GM11168 (cell line): ENCODE results near the gene KLHL22.
"Not testable (repeated sequence)": the region's sequence is repeated elsewhere in the genome, so short reads cannot be mapped to it uniquely, and the experiment has no call there.

Source experiments
- in situ Hi-C: fragments of 300-500 bp; cut with MboI; formaldehyde crosslinking; loops from one replicate; pipeline ENCODE4 v1.12.0; 2022; ENCODE audit warnings: low sequenced_read_pairs; ENCODE audit not compliant: unreplicated experiment

KLHL22 gene

DNA sequence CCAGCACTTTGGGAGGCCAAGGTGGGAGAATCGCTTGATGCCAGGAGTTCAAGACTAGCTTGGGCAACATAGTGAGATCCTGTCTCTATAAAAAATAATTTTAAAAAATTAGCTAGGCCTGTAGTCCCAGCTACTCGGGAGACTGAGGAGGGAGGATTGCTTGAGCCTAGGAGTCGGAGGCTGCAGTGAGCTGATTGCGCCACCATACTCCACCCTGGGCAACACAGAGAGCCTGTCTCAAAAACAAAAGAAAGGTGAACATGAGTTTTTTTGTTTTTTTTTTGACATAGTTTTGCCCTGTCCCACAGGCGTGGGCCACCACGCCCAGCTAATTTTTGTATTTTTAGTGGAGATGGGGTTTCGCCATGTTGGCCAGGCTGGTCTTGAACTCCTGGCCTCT, 29.5 kb upstream of the KLHL22 start:
- in situ Hi-C loops: no loop called here

DNA sequence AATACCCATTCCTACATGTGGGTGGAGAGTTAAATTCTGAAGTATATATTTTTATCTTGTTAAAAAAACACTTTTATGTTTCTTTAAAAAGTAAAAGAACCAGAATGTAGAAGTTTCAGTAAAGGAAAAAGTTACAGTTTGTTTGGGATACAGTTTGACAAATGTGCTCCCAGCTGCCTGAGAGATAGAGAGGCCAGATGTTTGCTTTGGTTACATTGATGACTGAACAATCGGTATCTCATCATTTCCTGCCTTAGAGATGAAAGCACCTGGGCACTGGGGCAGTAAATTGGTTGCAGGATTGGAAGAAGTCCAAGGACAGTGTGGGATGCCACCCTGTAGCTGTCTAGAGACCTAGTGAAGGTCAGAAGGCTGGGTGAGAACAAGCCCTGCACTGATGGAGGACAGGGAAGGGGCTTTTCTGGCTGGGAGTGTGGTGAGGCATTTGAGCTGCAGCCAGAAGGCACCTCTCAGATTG, 28.4 kb upstream of the KLHL22 start:
- in situ Hi-C loops: no loop called here

DNA sequence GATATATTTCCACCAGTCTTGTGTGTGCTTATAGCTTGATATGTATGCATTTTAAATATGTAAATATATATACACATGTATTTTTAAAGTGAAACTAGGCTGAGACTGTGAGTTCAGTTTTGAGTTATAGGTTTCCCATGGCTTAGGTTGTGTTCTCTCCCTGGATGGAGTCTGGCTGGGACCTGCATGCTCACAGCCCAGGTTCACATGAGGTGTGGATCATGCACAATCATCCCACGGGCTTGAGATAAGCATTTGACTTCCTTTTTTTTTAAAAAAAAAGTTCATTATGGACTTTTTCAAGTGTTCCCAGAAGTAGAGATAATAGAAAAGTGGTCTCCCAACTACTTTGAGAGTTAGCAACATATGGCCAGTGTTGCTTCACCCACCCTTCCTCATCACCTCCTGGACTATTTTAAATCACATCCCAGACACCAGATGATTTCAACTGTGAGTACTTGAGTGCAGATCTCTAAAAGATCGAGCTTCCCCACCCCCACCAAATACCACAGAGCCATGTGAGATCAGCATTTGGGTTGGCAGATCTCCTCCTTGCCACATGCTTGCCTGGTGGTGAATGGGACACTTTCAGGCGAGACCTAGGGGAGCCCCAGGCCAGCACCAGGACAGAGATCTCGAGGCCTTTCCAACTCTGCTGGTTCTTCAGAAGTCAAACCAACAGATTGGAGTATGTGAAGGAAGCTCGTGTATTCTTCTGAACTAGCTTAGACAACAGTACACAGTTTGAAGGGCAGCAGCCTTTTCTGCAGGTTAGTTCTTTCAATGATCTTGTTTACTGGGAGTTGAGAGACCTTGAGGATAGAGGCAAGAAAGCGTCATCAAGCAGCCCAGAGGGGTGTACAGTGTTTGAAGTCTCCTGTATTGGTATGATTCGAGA, 27.7 kb upstream of the KLHL22 start:
- in situ Hi-C loops: no loop called here

DNA sequence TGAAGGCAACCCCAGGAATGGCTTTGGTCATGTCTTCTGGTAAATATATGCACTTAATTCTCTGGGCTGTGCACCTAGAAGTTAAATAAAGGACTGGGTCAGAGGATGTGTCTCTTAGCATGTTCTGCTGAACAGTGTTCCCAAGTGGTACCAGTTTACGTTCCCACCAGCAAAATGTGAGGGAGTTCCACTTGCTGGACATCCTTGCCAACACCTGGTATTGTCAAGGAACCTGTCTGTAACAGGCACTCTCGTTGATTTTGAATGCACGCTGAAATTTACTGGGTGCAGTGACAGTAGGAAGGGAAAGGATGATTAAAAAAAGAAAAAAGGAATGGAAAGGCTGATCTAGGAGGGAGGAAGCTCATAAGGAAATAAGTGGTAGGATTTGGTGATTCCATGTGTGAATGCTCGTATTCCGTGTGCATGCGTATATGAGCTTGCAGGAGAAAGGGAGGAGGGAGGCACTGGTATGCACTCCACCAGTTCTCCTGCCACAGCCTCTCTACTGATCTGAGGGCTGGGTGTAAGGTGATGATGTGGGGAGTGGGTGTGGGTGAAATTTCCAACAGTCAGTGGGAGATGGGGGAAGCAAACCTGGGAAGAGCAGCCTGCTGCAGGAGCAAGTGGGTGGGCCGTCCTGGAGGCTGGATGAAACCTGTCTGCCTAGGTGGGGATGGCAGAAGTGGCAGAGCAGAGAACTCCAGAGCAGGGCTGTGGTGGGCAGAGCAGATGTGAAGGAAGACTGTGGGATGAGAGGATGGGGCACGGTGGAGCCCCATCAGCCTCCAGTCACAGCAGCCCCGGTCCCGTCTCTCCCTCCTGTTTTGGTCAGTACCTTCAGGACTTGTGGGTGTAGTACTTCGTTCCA, 26.8 kb upstream of the KLHL22 start:
- in situ Hi-C loops: no loop called here

DNA sequence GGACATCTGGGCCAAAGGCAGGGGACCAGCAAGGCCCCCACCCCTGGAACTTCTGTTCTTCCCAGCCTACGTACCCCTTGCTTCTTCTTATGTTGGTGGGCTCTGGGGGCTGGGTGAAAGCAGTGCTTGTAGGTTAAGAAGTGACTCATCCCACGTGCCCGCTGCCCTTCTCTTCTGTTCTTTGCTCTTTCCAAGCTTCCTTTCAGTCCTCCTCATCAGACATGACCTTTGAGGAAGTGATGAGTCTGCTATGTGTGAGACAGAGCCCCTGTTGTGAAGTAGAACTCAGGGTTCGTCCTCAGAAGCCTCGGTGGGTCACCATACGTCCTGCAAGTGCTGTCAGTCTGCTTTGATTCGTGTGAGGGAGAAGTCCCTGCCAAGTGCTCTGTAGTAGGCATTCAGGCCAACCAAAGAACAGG, 24.5 kb upstream of the KLHL22 start:
- in situ Hi-C loops: no loop called here

DNA sequence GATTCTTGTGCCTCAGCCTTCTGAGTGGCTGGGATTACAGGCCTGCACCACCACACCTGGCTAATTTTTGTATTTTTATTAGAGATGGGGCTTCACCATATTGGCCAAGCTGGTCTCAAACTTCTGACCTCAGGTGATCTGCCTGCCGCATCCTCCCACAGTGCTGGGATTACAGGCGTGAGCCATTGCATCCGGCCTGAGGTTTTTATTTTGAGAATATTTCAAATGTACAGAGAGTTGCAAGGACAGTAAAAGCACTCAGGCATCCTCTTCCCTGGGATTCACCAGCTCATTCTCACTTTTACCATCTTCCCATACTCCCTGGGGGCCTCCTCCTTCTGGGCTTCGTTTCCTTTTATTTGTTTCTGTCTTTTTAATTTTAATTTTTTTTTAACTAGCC, 24.0 kb upstream of the KLHL22 start:
- in situ Hi-C loops: no loop called here

DNA sequence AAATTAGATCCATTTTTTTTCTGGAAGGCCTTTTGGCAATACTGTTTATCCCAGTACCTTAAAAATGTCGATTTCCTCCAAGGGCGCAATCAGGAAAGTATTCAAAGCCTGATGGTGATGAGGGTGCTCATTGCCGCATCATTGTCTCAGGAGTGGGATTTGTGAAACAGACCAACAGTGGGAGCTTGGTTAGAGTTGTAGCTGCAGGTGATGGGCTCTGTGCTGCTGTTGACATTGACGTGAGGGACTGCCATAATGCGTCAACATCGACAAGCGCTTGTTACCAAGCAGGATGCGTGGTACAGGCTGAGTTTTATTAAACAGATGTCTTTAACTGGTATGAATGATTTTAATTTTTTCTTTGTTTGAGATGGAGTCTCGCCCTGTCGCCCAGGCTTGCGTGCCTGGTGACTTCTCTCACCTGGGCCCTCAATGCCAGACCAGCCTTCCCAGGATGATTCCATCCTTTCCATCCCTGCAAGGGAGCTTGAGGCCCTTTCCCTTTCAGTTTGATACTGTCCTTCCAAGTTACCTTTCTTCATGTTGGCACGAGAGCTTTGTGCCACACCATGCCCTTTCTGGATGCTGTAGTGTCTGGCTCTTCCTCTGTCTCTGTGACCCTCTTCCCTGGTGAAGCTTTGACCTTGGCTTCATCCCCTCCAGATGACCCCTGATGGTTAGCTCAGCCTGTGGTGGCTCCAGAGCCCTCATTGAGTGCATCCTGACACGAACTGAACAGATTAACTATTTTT, 22.4 kb upstream of the KLHL22 start:
- in situ Hi-C loops: no loop called here

DNA sequence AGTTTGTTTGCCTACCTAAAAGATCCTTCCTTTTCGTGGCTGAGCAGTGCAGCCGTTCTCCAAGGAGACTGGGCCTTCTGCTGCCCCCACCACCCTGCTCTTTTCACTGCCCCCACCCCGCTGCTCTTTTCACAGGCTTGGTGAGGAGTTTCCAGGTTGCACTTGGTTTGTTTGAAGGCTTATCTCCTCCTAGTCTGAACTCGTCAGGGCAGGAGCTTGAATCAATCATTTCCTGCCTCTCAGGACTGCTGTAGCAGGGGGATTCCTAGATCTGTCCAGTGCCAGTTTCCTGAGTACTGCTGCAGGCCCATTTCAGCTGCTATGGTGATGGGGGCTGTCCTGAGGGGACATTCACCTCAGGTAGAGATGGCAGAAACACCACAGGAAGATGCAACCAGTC, 21.8 kb upstream of the KLHL22 start:
- in situ Hi-C loops: no loop called here

DNA sequence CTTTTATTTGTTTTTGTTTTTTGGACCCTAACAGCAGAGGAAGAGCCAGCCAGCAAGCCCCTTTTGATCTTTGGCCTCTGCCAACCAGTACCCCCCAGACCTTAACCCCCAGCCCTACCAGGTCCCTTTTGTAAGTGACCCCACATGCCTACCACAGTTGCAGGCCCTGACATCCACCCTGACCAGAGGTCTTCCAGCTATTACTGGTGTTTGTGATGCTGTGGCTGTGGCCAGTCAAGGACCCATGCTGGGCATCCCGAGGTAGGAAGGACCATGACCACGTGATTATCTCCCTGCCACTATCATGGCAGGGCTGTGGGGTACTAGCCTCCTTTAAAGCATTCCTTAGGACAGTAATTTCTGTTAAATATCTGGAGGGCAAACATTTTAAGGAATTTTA, 20.8 kb upstream of the KLHL22 start:
- in situ Hi-C loops: no loop called here

DNA sequence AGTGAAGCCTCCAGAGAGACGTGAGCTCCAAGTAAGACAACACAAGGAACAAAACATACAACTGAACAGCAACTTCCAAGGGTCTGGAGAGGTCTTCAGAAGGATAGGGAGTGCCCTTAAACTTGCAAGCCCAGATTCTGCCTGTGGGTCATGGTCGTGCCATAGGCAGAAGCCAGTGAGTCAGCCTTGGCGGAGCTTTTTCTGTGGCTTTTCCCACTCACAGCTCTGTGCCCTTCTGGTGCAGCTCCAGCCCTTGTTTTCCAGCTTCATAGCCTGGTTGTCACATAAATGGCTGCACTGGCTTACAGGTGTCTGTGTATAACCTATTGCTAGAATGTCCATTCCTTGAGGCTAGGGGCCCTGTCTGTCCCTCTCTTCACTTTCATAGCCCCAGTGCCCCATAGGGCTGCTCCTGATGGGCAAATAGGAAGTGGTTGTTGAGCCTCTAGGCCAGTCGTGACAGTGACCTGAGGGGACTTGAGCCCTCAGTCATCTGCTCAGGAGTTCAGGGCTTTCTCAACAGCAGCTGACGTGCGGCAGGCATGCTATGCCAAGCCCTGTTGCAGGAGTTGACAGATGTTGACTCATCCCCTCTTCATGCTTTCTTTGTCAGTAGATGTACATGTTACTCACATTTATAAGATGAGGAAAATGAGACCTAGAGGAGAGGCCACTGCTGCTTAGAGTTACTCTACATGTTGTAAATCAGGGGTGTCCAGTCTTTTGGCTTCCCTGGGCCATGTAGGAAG, 19.2 kb upstream of the KLHL22 start:
- in situ Hi-C loops: no loop called here

DNA sequence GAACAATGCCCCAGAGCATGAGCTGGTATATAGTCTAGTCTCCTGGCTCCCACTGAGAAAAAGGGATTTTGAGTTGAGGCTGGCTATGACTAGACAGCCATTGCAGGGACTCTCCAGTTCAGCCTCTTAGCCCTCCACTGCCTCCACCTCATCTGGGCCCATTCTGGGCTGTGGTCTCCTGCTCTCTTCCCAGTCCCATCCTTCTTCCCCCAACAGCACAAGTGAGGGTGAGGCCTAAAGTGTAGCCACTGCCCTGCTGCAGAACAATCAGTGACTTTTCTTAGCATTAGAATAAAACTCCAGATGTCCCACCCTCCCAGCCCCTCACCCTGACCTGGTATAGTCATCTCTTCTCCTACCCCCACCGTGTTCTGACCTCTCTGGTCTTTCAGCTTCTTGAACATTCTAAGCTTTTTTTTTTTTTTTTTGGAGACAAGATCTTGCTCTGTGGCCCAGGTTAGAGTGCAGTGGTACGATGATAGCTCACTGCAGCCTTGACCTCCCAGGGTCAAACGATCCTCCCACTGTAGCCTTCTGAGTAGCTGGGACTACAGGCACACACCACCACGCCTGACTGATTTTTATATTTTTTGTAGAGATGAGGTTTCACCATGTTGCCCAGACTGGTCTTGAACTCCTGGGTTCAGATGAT, 16.1 kb upstream of the KLHL22 start:
- in situ Hi-C loops: no loop called here

DNA sequence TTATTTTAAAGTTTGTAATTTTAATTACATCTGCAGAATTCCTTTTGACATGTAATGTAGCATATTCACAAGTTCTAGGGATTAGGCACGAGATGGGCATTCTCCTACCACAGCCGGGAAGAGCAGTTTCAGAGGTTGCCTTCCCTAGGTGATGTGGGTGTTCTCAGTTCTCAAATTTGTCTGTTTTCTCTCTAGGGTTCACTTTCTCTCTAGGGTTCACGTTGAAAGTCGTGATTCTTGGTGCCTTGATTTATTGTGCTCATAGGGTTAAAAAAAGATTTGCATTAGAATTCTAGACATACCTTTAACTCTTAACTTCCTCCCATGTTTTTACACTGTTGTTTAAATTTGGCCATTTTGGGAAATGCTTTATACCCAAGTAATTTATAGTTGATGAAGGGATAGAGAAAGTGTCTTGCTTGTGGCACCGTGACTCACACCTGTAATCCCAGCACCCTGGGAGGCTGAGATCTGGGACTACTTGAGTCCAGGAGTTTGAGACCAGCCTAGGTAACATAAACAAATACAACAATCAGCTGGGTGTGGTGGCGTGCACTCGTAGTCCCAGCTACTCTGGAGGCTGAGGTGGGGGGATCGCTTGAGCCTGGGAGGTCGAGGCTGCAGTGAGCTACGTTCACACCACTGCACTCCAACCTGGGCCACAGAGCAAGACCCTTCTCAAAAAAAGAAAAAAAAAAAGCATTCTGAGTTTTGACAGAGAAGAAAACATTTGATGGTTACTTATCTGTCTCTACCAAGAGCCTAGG, 15.4 kb upstream of the KLHL22 start:
- in situ Hi-C loops: no loop called here

DNA sequence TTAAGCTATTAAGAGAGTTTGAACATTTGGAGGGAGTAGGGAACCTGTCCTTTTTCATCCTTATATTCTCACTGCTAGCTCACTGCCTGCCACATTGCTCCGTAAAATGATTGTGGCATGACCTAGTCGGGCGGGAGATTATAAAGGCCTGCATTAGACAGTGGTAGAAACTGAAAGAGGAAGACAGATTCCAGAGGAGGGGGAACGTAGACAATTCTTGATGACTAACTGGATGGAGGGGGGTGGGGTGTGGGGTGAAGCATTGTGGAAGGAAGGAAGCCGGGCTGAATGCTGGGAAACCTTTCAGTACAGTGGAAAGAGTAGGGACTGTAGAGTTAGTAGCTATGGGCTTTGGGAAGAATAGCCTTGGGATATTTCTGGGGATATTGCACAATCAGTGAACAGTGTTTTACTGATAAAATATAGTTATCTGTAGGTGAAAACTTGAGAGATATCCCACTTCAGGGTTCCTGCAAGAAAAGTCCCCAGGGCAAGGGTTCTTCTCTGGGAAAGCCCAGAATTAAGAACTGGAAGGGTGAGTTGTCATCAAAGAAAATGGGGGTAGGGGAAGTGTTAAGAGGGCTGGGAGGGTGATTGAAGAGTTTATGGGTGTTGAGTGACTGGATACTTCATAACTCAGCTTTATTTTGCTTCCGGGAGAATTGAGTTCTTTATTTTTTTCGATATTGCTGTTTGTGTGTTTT, 13.9 kb upstream of the KLHL22 start:
- in situ Hi-C loops: no loop called here

DNA sequence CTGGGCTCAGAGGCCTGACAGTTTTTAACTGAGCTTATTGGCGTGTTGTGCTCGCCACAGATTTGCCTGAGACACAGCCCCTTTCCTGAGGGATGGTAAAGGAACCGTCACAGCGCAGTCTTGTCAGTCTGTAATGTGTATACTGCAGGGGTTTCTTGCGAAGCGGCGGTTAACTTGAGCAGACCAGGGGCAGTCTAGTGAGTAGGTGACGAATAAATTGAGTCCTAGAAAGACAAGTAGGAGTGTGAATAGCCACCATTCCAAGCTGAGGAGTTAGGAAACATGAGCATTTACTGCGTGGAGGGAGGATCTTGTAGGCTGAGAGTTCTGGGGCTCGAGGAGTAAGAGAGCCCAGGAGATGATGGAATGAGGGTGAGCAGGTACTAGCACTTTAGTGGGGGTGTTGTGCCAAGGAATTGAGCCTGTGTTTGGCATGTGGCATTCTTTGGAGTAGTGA, 13.2 kb upstream of the KLHL22 start:
- in situ Hi-C loops: no loop called here

DNA sequence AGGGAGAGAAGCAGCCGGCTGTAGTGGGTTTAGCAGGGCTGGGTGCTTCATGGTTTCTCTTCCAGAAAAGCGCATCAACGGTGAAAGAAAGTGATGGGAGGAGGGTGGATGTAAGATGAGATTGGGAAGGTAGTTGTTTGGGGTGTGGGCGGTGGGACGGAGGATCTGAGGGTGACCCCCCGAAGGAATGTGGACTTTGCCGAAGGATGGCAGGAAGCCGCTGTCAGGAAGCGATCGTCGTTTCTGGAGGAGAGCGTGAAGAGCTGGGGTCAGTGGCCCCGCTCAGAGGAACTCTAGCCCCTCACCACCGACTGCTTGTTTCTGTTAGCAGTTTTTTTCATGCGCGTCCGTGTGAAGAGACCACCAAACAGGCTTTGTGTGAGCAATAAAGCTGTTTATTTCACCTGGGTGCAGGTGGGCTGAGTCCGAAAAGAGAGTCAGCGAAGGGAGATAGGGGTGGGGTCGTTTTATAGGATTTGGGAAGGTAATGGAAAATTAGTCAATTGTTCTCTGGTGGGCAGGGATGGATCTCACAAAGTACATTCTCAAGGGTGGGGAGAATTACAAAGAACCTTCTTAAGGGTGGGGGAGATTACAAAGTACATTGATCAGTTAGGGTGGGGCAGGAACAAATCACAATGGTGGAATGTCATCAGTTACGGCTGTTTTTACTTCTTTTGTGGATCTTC, 12.6 kb upstream of the KLHL22 start:
- in situ Hi-C loops: not testable (repeated sequence)

DNA sequence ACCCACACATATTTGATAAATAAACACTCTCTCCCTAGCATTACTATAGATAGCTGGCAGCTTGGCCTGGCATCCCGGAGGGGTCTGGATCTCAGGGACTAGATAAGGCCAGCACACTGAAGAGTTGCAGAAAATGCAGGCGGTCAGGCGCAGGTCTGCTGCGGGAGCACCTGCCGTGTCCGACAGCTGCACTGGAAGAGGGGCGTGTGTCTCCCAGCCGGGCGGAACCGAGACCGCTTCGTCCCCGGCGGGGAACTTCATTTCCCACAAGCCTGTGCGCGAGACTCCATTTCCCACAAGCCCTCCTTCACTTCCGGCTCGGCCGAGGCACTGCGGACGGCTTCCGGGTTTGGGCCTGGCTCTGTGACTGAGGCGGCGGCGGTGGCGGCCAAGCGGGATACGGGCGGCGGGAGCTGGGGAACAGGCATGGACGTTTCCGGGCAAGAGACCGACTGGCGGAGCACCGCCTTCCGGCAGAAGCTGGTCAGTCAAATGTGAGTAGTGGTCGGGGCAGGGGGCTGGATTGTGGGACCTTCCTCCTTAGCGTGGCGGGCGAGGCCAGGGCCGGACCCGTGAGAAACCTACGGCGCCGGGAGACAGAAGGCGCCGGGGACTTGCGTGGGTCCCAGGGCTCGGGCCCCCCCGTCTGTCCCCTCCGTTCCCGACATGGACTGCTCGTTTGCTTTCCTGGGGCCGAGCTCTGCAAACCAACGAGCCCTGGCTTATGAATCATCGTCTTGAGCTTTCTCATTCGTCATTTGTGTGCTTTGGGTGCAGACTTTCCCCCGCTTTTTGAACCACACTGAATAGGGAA, 11.9 kb upstream of the KLHL22 start, which contains the start of gene MED15:
Gene MED15, plus strand, starts transcription at position 358 of the 814 bp plus-strand sequence. Its CDS starts 69 bp downstream, at position 427.
- in situ Hi-C loops: no loop called here
